H9 (cell line): ENCODE data around the gene RERG. TPM values are rescaled to one million over a fixed set of nuclear protein-coding genes. Genes with fewer than 3 reads are reported as not detected.

Source experiments
- DNase-seq: peaks from one replicate; pipeline ENCODE4 v3.0.0-alpha.2; 2017
- H2AFZ ChIP-seq: one replicate; pipeline ENCODE4 v1.6.1; 2013; ENCODE audit warnings: mild to moderate bottlenecking, low read length, control low read depth, moderate library complexity
- H2AK5ac ChIP-seq: 2 replicates; pipeline ENCODE4 v1.6.1; 2013; ENCODE audit warnings: low read length, control low read depth, mixed read lengths; ENCODE audit not compliant: insufficient read length
- H2BK120ac ChIP-seq: one replicate; pipeline ENCODE4 v1.6.1; 2013; ENCODE audit warnings: low read depth, mild to moderate bottlenecking, low read length, control low read depth, inconsistent platforms; ENCODE audit not compliant: poor library complexity, severe bottlenecking
- H2BK12ac ChIP-seq: 2 replicates; pipeline ENCODE4 v1.6.1; 2013; ENCODE audit warnings: low read length, control low read depth, mixed read lengths, low read depth; ENCODE audit not compliant: insufficient read length
- H2BK15ac ChIP-seq: 2 replicates; pipeline ENCODE4 v1.6.1; 2013; ENCODE audit warnings: low read depth, low read length, control low read depth
- H2BK20ac ChIP-seq: one replicate; pipeline ENCODE4 v1.6.1; 2013; ENCODE audit warnings: low read depth, mild to moderate bottlenecking, low read length, control low read depth, inconsistent platforms; ENCODE audit not compliant: poor library complexity, severe bottlenecking
- H2BK5ac ChIP-seq: 2 replicates; pipeline ENCODE4 v1.6.1; 2013; ENCODE audit warnings: low read length, control low read depth, mixed read lengths; ENCODE audit not compliant: insufficient read length
- H3K14ac ChIP-seq: 2 replicates; pipeline ENCODE4 v1.6.1; 2013; ENCODE audit warnings: low read length, control low read depth; ENCODE audit not compliant: insufficient read depth
- H3K18ac ChIP-seq: 2 replicates; pipeline ENCODE4 v1.6.1; 2013; ENCODE audit warnings: low read depth, mild to moderate bottlenecking, mixed read lengths, low read length, control low read depth; ENCODE audit not compliant: insufficient read length
- H3K23ac ChIP-seq: 2 replicates; pipeline ENCODE4 v1.6.1; 2013; ENCODE audit warnings: low read length, control low read depth, mixed read lengths, low read depth; ENCODE audit not compliant: insufficient read length
- H3K23me2 ChIP-seq: 2 replicates; pipeline ENCODE4 v1.6.1; 2013; ENCODE audit warnings: low read depth, mild to moderate bottlenecking, mixed read lengths, low read length, control low read depth; ENCODE audit not compliant: insufficient read length, poor library complexity, severe bottlenecking
- H3K27ac ChIP-seq: 2 replicates; pipeline ENCODE4 v1.5.1; 2013; ENCODE audit warnings: low read length, control low read depth, mixed read lengths, low read depth; ENCODE audit not compliant: insufficient read length
- H3K27me3 ChIP-seq: 2 replicates; pipeline ENCODE4 v1.6.1; 2013; ENCODE audit warnings: low read length, control low read depth, inconsistent platforms; ENCODE audit not compliant: insufficient read depth
- H3K4ac ChIP-seq: 2 replicates; pipeline ENCODE4 v1.6.1; 2013; ENCODE audit warnings: low read depth, mild to moderate bottlenecking, control low read depth, inconsistent platforms, low read length, moderate library complexity
- H3K4me1 ChIP-seq: 2 replicates; pipeline ENCODE4 v1.6.1; 2013; ENCODE audit warnings: low read length, control low read depth, inconsistent platforms; ENCODE audit not compliant: insufficient read depth
- H3K4me2 ChIP-seq: 2 replicates; pipeline ENCODE4 v1.6.1; 2013; ENCODE audit warnings: low read length, control low read depth, mixed read lengths; ENCODE audit not compliant: insufficient read length, insufficient read depth
- H3K56ac ChIP-seq: 2 replicates; pipeline ENCODE4 v1.6.1; 2013; ENCODE audit warnings: low read depth, mild to moderate bottlenecking, mixed read lengths, low read length, control low read depth; ENCODE audit not compliant: insufficient read length
- H3K79me1 ChIP-seq: 2 replicates; pipeline ENCODE4 v1.6.1; 2013; ENCODE audit warnings: low read depth, mild to moderate bottlenecking, moderate library complexity, low read length, control low read depth, inconsistent platforms; ENCODE audit not compliant: insufficient read depth, poor library complexity, severe bottlenecking
- H3K79me2 ChIP-seq: 2 replicates; pipeline ENCODE4 v1.6.1; 2013; ENCODE audit warnings: low read length, control low read depth, inconsistent platforms; ENCODE audit not compliant: insufficient read depth
- H3K9ac ChIP-seq: 2 replicates; pipeline ENCODE4 v1.6.1; 2013; ENCODE audit warnings: low read length, control low read depth, mixed read lengths; ENCODE audit not compliant: insufficient read length; ENCODE audit errors: extremely low read depth
- H3K9me3 ChIP-seq: one replicate; pipeline ENCODE4 v1.6.1; 2013; ENCODE audit warnings: low read depth, low read length, inconsistent platforms; ENCODE audit not compliant: control insufficient read depth
- H3T11ph ChIP-seq: one replicate; pipeline ENCODE4 v1.6.1; 2013; ENCODE audit warnings: mild to moderate bottlenecking, low read length, control low read depth, inconsistent platforms
- H4K20me1 ChIP-seq: one replicate; pipeline ENCODE4 v1.6.1; 2013; ENCODE audit not compliant: control insufficient read depth, insufficient read length, insufficient read depth
- H4K5ac ChIP-seq: 2 replicates; pipeline ENCODE4 v1.6.1; 2013; ENCODE audit warnings: low read depth, mild to moderate bottlenecking, mixed read lengths, low read length, control low read depth; ENCODE audit not compliant: insufficient read length
- H4K8ac ChIP-seq: replicated peaks from 2 replicates; pipeline ENCODE4 v1.6.1; 2013; ENCODE audit warnings: low read length, control low read depth, mixed read lengths, low read depth; ENCODE audit not compliant: insufficient read length
- H4K91ac ChIP-seq: 2 replicates; pipeline ENCODE4 v1.6.1; 2013; ENCODE audit warnings: low read depth, mild to moderate bottlenecking, moderate library complexity, mixed read lengths, low read length, control low read depth; ENCODE audit not compliant: insufficient read length
- H3K27ac Mint-ChIP-seq, 3 experiments: 2 replicates in 2 of 3; 3 replicates in 1 of 3; pipeline ENCODE4 v1.8.0; 2020 to 2021; ENCODE audit warnings: mixed read lengths in 3 of 3, mild to moderate bottlenecking in 1 of 3, moderate library complexity in 1 of 3
- H3K27me3 Mint-ChIP-seq: 2 replicates; pipeline ENCODE4 v1.8.0; 2021; ENCODE audit warnings: low read depth, mild to moderate bottlenecking, moderate library complexity, mixed read lengths
- H3K36me3 Mint-ChIP-seq, 3 experiments: 2 replicates in 2 of 3; 3 replicates in 1 of 3; pipeline ENCODE4 v1.8.0; 2020 to 2021; ENCODE audit warnings: low read depth in 3 of 3, mixed read lengths in 3 of 3; ENCODE audit not compliant: insufficient read depth in 1 of 3
- H3K4me1 Mint-ChIP-seq, 2 experiments: 2 replicates each; pipeline ENCODE4 v1.8.0; 2020; ENCODE audit warnings: mixed read lengths in 2 of 2
- H3K4me3 Mint-ChIP-seq, 2 experiments: 2 replicates in 1 of 2; 3 replicates in 1 of 2; pipeline ENCODE4 v1.8.0; 2020 to 2021; ENCODE audit warnings: mild to moderate bottlenecking in 2 of 2, mixed read lengths in 2 of 2, moderate library complexity in 1 of 2
- H3K9me3 Mint-ChIP-seq, 2 experiments: 2 replicates in 1 of 2; 3 replicates in 1 of 2; pipeline ENCODE4 v1.8.0; 2020; ENCODE audit warnings: mild to moderate bottlenecking in 2 of 2, mixed read lengths in 2 of 2, moderate library complexity in 1 of 2
- WGBS: extraction: QIAGEN DNeasy Blood & Tissue Kit; methylation state at CpG from one replicate; pipeline ENCODE4 v1.1.7; 2013; ENCODE audit warnings: missing lambda C conversion rate, low lambda C conversion rate, mixed read lengths; ENCODE audit not compliant: insufficient read length; ENCODE audit errors: extremely low coverage; 5-methylcytosine and 5-hydroxymethylcytosine counted together
- total RNA-seq: library from RNA; stranded (reverse); gene quantifications from 2 replicates; pipeline ENCODE4 v1.2.1, GENCODE V29; 2021
- TF ChIP-seq, protein P1 (sequence below): fragments of 200-600 bp; sonication (generic); conservative IDR thresholded peaks from 3 replicates; pipeline ENCODE4 v1.8.0; 2021; ENCODE audit warnings: antibody characterized with exemption, mild to moderate bottlenecking

The RERG gene
- total RNA-seq, 1 experiment from 2014 or later: not detected

DNA sequence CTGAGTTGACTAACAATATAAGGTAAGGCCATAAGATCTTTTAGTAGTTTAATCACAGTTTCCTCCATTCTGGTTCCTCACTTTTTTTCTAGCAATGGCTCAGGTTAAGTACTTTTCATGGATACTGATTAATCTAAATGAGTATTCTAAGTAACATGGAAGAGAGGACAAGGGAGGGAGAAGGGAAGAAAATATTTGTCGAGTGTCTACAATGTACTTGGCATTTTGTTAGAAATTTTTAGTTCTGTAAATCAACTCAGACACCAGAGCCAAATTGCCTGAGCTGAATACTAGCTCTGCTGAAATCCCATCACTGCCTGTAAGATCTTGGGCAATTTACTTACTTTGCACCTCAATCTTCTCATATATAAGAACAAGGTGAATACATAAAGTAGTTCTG lies 20.2 kb downstream of the RERG start:
- Mint-ChIP-seq H3K4me1 (peaks cover 4 to 8% of the 10 kb centered on the region in 2 experiments), H3K36me3 (no peaks in the 10 kb centered on the region), H3K27ac (no peak overlapping the region), H3K27me3 (no peaks in the 10 kb centered on the region), H3K9me3 (no peaks in the 10 kb centered on the region), H3K4me3 (no peak overlapping the region)
- H3K79me1 ChIP-seq: no peaks in the 10 kb centered on the region
- no peak overlapping the region for H2AK5ac ChIP-seq
- H3K56ac ChIP-seq: no peak overlapping the region
- no peak overlapping the region for H4K8ac ChIP-seq
- H2AFZ ChIP-seq: no peak overlapping the region
- H3K27me3 ChIP-seq: no peaks in the 10 kb centered on the region
- H3K23ac ChIP-seq: no peak overlapping the region
- H3K4ac ChIP-seq: no peak overlapping the region
- H3K18ac ChIP-seq: no peak overlapping the region
- H3K14ac ChIP-seq: no peak overlapping the region
- TF ChIP-seq, protein P1, sequence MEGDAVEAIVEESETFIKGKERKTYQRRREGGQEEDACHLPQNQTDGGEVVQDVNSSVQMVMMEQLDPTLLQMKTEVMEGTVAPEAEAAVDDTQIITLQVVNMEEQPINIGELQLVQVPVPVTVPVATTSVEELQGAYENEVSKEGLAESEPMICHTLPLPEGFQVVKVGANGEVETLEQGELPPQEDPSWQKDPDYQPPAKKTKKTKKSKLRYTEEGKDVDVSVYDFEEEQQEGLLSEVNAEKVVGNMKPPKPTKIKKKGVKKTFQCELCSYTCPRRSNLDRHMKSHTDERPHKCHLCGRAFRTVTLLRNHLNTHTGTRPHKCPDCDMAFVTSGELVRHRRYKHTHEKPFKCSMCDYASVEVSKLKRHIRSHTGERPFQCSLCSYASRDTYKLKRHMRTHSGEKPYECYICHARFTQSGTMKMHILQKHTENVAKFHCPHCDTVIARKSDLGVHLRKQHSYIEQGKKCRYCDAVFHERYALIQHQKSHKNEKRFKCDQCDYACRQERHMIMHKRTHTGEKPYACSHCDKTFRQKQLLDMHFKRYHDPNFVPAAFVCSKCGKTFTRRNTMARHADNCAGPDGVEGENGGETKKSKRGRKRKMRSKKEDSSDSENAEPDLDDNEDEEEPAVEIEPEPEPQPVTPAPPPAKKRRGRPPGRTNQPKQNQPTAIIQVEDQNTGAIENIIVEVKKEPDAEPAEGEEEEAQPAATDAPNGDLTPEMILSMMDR: no peak
- no peak overlapping the region for H3K4me2 ChIP-seq
- no peaks in the 10 kb centered on the region for H3K23me2 ChIP-seq
- H2BK5ac ChIP-seq: no peak overlapping the region
- H2BK20ac ChIP-seq: no peak overlapping the region
- H3K79me2 ChIP-seq: no peaks in the 10 kb centered on the region
- no peak overlapping the region for H2BK120ac ChIP-seq
- H4K20me1 ChIP-seq: no peaks in the 10 kb centered on the region
- no peak for DNase-seq
- WGBS: no CpG with 5 or more reads among the region's 1 CpG
- no peak overlapping the region for H2BK12ac ChIP-seq
- H4K5ac ChIP-seq: no peak overlapping the region
- H3K9me3 ChIP-seq: no peaks in the 10 kb centered on the region
- no peak overlapping the region for H3K9ac ChIP-seq
- H3T11ph ChIP-seq: no peak overlapping the region
- no peak overlapping the region for H4K91ac ChIP-seq
- H3K27ac ChIP-seq: no peak overlapping the region
- H3K4me1 ChIP-seq: peaks cover under 1% of the 10 kb centered on the region; the same call in 1 of the 2 replicates
- no peak overlapping the region for H2BK15ac ChIP-seq
